GM21825 (cell line): Measurements from ENCODE around the gene IQGAP2.

Experiments used
- ATAC-seq: cut with Tn5 transposase; IDR thresholded peaks from one replicate; pipeline ENCODE4 v1.9.1; 2021; ENCODE audit warnings: mild to moderate bottlenecking, moderate library complexity; ENCODE audit not compliant: unreplicated experiment

The IQGAP2 gene

GRCh38 chr5:76704131-76704663, 301.1 kb downstream of the IQGAP2 start:
- ATAC-seq, result no peak

GRCh38 chr5:76705574-76705973, 302.5 kb downstream of the IQGAP2 start:
- no peak for ATAC-seq

GRCh38 chr5:76709762-76710161, 306.7 kb downstream of the IQGAP2 start:
- ATAC-seq, result no peak

- ATAC-seq, result no peak
Measured at GRCh38 chr5:76710991-76711390, 307.9 kb downstream of the IQGAP2 start.

GRCh38 chr5:76714751-76715485, 311.8 kb downstream of the IQGAP2 start:
- no peak for ATAC-seq

- peak; percentile 19 for ATAC-seq
Measured at GRCh38 chr5:76715486-76715735, 312.3 kb downstream of the IQGAP2 start.

GRCh38 chr5:76715736-76716455, 312.8 kb downstream of the IQGAP2 start, which contains the start of gene F2R:
TSS of gene F2R (plus strand) at chr5:76716126. CDS start at chr5:76716308, 182 bp downstream.
- peak; percentile 73 for ATAC-seq

GRCh38 chr5:76716456-76717157, 313.5 kb downstream of the IQGAP2 start:
- no peak for ATAC-seq

GRCh38 chr5:76717222-76718083, 314.4 kb downstream of the IQGAP2 start:
- ATAC-seq, result no peak

GRCh38 chr5:76718381-76718832, 315.3 kb downstream of the IQGAP2 start:
- no peak for ATAC-seq

GRCh38 chr5:76718880-76719279, 315.8 kb downstream of the IQGAP2 start:
- ATAC-seq, result no peak

- peak; percentile 96 for ATAC-seq
Measured at GRCh38 chr5:76720988-76721569, 318.0 kb downstream of the IQGAP2 start.

- ATAC-seq, result no peak
Measured at GRCh38 chr5:76723266-76723665, 320.2 kb downstream of the IQGAP2 start.

GRCh38 chr5:76723906-76724305, 320.8 kb downstream of the IQGAP2 start:
- no peak for ATAC-seq

- ATAC-seq, result no peak
Measured at GRCh38 chr5:76724871-76725270, 321.8 kb downstream of the IQGAP2 start.

- no peak for ATAC-seq
Measured at GRCh38 chr5:76728965-76729364, 325.9 kb downstream of the IQGAP2 start.

- no peak for ATAC-seq
Measured at GRCh38 chr5:76729373-76730290, 326.5 kb downstream of the IQGAP2 start.

- no peak for ATAC-seq
Measured at GRCh38 chr5:76732405-76733048, 329.4 kb downstream of the IQGAP2 start.

GRCh38 chr5:76733049-76733417, 329.9 kb downstream of the IQGAP2 start:
- ATAC-seq, result no peak
